PC-3 (cell line): ENCODE results near the gene IL1RAP. TPM values are rescaled to one million over a fixed set of nuclear protein-coding genes. Genes with fewer than 3 reads are reported as not detected.

Experiments used
- ATAC-seq: fragments of 200-7000 bp; cut with Tn5 transposase; 2 replicates; pipeline ENCODE4 v1.9.1; 2020; ENCODE audit warnings: mild to moderate bottlenecking, moderate library complexity
- BruUV-seq: library from RNA; stranded (reverse); fragments of 400-500 nt; replicated peaks from 2 replicates; lab custom pipeline; 2021; lab: Mats Ljungman, UMichigan
- CTCF ChIA-PET: fragments of 300-600 bp; sonication (Branson Sonifier 250); formaldehyde crosslinking; loops from one replicate; lab custom pipeline; 2022; ENCODE audit warnings: antibody characterized with exemption; lab: Charles Lee
- POLR2A ChIA-PET: fragments of 300-600 bp; sonication (Branson Sonifier 250); formaldehyde crosslinking; loops from one replicate; lab custom pipeline; 2022; ENCODE audit warnings: antibody characterized with exemption; ENCODE audit not compliant: unreplicated experiment; lab: Charles Lee
- DNase-seq: peaks from one replicate; pipeline ENCODE4 v3.0.0-alpha.2; 2015
- H2AFZ ChIP-seq: fragments of 300-600 bp; sonication (generic); 2 replicates; pipeline ENCODE4 v1.6.0; 2016; ENCODE audit warnings: antibody characterized with exemption, low read length
- H3F3A ChIP-seq: fragments of 300-600 bp; sonication (generic); one replicate; pipeline ENCODE4 v1.6.0; 2017; ENCODE audit warnings: antibody characterized with exemption, low read length, control low read depth, mild to moderate bottlenecking; ENCODE audit not compliant: unreplicated experiment
- H3K27ac ChIP-seq: fragments of 300-600 bp; sonication (generic); 2 replicates; pipeline ENCODE4 v1.5.1; 2016; ENCODE audit warnings: mild to moderate bottlenecking, low read length
- H3K27me3 ChIP-seq: fragments of 300-600 bp; sonication (generic); 2 replicates; pipeline ENCODE4 v1.6.1; 2016; ENCODE audit warnings: low read length, mixed read lengths
- H3K36me3 ChIP-seq: fragments of 300-600 bp; sonication (generic); 2 replicates; pipeline ENCODE4 v1.6.1; 2016; ENCODE audit warnings: low read depth, mixed run types, low read length, mixed read lengths
- H3K4me1 ChIP-seq: fragments of 300-600 bp; sonication (generic); 2 replicates; pipeline ENCODE4 v1.5.1; 2016; ENCODE audit warnings: low read length; ENCODE audit not compliant: insufficient read depth
- H3K4me2 ChIP-seq: fragments of 300-600 bp; sonication (generic); 2 replicates; pipeline ENCODE4 v1.6.0; 2016; ENCODE audit warnings: low read length
- H3K4me3 ChIP-seq: fragments of 300-600 bp; sonication (generic); 2 replicates; pipeline ENCODE4 v1.5.1; 2016; ENCODE audit warnings: mild to moderate bottlenecking, low read length, mixed read lengths
- H3K79me2 ChIP-seq: fragments of 300-600 bp; sonication (generic); 2 replicates; pipeline ENCODE4 v1.6.1; 2017; ENCODE audit warnings: low read length, mixed read lengths
- H3K9ac ChIP-seq: fragments of 300-600 bp; sonication (generic); 2 replicates; pipeline ENCODE4 v1.6.0; 2016; ENCODE audit warnings: mild to moderate bottlenecking, low read length
- H3K9me2 ChIP-seq: fragments of 300-600 bp; sonication (generic); replicated peaks from 2 replicates; pipeline ENCODE4 v1.6.1; 2016; ENCODE audit warnings: mixed run types, low read length, mixed read lengths
- H3K9me3 ChIP-seq: fragments of 300-600 bp; sonication (generic); 2 replicates; pipeline ENCODE4 v1.6.1; 2016; ENCODE audit warnings: low read length, mixed read lengths
- H4K20me1 ChIP-seq: fragments of 300-600 bp; sonication (generic); 2 replicates; pipeline ENCODE4 v1.6.1; 2016; ENCODE audit warnings: low read length, mixed read lengths
- CTCF ChIP-seq: fragments of 300-600 bp; sonication (generic); conservative IDR thresholded peaks from 2 replicates; pipeline ENCODE4 v1.5.1; 2017; ENCODE audit warnings: antibody characterized with exemption, low read depth, mild to moderate bottlenecking, low read length
- EZH2 ChIP-seq: fragments of 300-600 bp; sonication (generic); IDR thresholded peaks from one replicate; pipeline ENCODE4 v1.6.1; 2017; ENCODE audit warnings: antibody characterized with exemption, mild to moderate bottlenecking, low read length; ENCODE audit not compliant: unreplicated experiment
- EZH2phosphoT487 ChIP-seq: fragments of 300-600 bp; sonication (generic); IDR thresholded peaks from 2 replicates; pipeline ENCODE4 v1.6.1; 2018; ENCODE audit warnings: mild to moderate bottlenecking, antibody characterized with exemption, low read length, borderline replicate concordance
- intact Hi-C: fragments of 100-400 bp; cut with micrococcal nuclease; formaldehyde crosslinking; loops from 2 replicates; pipeline ENCODE4 v1.9.0; 2023
- total RNA-seq: library from RNA; depleted of rRNA; stranded (reverse); fragments of >200 nt; gene quantifications from 2 replicates; pipeline ENCODE4 v1.2.3, GENCODE V29; 2014

Gene IL1RAP
- total RNA-seq, 1 experiment from 2014 or later, result 5.0 TPM

GRCh38 chr3:190641564-190641963 is 127.7 kb downstream of the IL1RAP start:
- ChIA-PET POLR2A (no interaction called here), CTCF (no interaction called here)
- intact Hi-C loops, result no loop called here
- no peak for DNase-seq
- H3K4me2 ChIP-seq, result no peak overlapping the region
- H3K9me2 ChIP-seq, result no peaks in the 10 kb centered on the region
- H3K36me3 ChIP-seq, result no peaks in the 10 kb centered on the region
- H3K9ac ChIP-seq, result no peak overlapping the region
- BruUV-seq, result no TSS peak
- TF ChIP-seq EZH2 (no peak), EZH2phosphoT487 (no peak), CTCF (no peak)
- no peak for ATAC-seq
- no peaks in the 10 kb centered on the region for H3K4me1 ChIP-seq
- no peaks in the 10 kb centered on the region for H3K27me3 ChIP-seq
- H4K20me1 ChIP-seq, result no peaks in the 10 kb centered on the region
- no peak overlapping the region for H3K4me3 ChIP-seq
- H3K79me2 ChIP-seq, result no peaks in the 10 kb centered on the region
- no peak overlapping the region for H2AFZ ChIP-seq
- H3K27ac ChIP-seq, result no peak overlapping the region
- H3F3A ChIP-seq, result no peaks in the 10 kb centered on the region
- no peaks in the 10 kb centered on the region for H3K9me3 ChIP-seq

GRCh38 chr3:190642016-190642415 is 128.1 kb downstream of the IL1RAP start:
- Histone ChIP-seq H2AFZ (no peak overlapping the region), H3K4me2 (no peak overlapping the region), H3K79me2 (no peaks in the 10 kb centered on the region), H3F3A (no peaks in the 10 kb centered on the region), H3K27ac (no peak overlapping the region), H3K4me3 (no peak overlapping the region), H3K4me1 (no peaks in the 10 kb centered on the region), H3K36me3 (no peaks in the 10 kb centered on the region), H4K20me1 (no peaks in the 10 kb centered on the region), H3K27me3 (no peaks in the 10 kb centered on the region), H3K9ac (no peak overlapping the region), H3K9me3 (no peaks in the 10 kb centered on the region), H3K9me2 (no peaks in the 10 kb centered on the region)
- ATAC-seq (no peak), DNase-seq (no peak)
- ChIA-PET CTCF (no interaction called here), POLR2A (no interaction called here)
- TF ChIP-seq EZH2, result no peak
- no peak for TF ChIP-seq CTCF
- intact Hi-C loops, result no loop called here
- no TSS peak for BruUV-seq

- TF ChIP-seq EZH2 (no peak), EZH2phosphoT487 (no peak), CTCF (no peak)
- Histone ChIP-seq H2AFZ (no peak overlapping the region), H3K9me3 (no peaks in the 10 kb centered on the region), H3K4me2 (no peak overlapping the region), H3K4me3 (no peak overlapping the region), H3F3A (no peaks in the 10 kb centered on the region), H3K27me3 (no peaks in the 10 kb centered on the region), H3K9me2 (no peaks in the 10 kb centered on the region), H3K9ac (no peak overlapping the region), H3K27ac (no peak overlapping the region), H4K20me1 (no peaks in the 10 kb centered on the region), H3K4me1 (no peaks in the 10 kb centered on the region), H3K79me2 (no peaks in the 10 kb centered on the region), H3K36me3 (no peaks in the 10 kb centered on the region)
- intact Hi-C loops, result no loop called here
- no peak for ATAC-seq
- no peak for DNase-seq
- BruUV-seq, result no TSS peak
- ChIA-PET CTCF (no interaction called here), POLR2A (no interaction called here)
These were observed 130.2 kb downstream of the IL1RAP start for GRCh38 chr3:190644035-190644434.
